Measurements from ENCODE around the gene LPAR6.

DNA sequence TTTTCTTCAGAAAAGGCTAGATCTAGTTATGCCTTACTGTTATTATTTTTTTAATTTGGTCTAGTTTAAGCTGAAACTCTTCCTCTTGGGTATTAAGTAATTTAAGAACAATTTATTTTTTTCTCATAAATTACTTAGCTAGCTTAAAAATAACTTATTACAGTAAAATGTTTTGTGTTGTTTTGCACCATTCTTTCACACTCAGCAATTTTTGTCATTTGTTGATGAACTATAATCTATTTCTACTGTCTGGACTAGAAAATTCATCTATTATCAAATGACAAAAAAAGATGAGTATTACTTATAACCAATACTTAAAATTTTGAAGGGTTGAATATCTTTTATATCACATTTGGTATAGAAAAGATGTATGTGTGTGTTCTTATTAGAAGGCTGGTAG lies 1.6 kb upstream of the LPAR6 start:
- no peak for TF ChIP-seq EZH2 (IDR thresholded peaks at IDR 0.05)
- TF ChIP-seq POLR2AphosphoS5 (IDR thresholded peaks at IDR 0.05; ENCODE audit: borderline replicate concordance, low read depth, low read length) = no peak
- no peak for TF ChIP-seq FOXP2 (optimal IDR thresholded peaks at IDR 0.05; ENCODE audit: control extremely low read depth, extremely low read length, insufficient read depth)
